Measurements from ENCODE around the gene KRT77. TPM values are rescaled to one million over a fixed set of nuclear protein-coding genes. Genes with fewer than 3 reads are reported as not detected.

The KRT77 gene
- total and polyA plus RNA-seq, 2 experiments from 2014 or later, result not detected

DNA sequence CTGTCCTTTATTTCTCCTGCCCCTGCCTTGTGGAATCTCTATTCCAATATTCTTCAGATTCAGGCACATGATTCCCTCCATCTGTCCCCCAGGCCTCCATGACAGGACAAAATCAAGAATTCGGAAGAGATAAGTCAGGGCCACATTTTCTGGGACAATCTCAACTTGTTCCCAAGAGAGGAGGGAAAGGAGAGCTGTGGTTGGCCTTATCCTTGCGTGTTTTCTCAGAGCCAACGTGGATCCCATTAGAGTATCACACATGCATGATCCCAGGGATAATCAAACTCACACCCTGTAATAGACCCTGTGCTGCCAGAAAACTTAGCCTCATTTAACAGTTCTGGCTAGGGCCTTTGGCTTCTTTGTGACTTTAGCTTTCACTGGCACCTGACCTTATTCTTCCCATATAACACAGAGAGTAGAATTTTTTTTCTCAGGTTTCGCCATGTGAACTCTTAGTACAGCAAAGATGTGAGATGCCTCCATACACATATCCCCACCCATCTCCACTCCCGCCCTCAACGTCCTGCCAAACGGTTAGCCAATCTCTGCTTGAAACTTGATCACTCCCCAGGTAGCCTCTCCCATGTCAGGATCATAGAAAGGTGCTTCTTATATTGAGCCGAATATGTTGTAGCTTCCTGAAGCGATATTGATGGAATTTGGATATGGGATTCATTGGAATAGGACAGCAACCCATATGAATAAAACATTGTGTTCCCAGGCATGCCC, 16.4 kb downstream of the KRT77 start:
- H3K4me1 ChIP-seq (ENCODE audit: insufficient read depth), result no peaks in the 10 kb centered on the region
- H3K27ac ChIP-seq, result no peak overlapping the region
- H3K9me2 ChIP-seq (ENCODE audit: insufficient read depth), result no peaks in the 10 kb centered on the region
- H3K79me2 ChIP-seq (ENCODE audit: insufficient read depth), result no peaks in the 10 kb centered on the region
- no peak overlapping the region for H3K4me3 ChIP-seq
- WGBS, 2 experiments (ENCODE audit: low coverage in 1 of 2, low lambda C conversion rate in 2 of 2, missing lambda C conversion rate in 2 of 2), result 43 to 45% methylated on average over 9 of the region's 9 CpGs
- H3K27me3 ChIP-seq (replicated peaks; ENCODE audit: insufficient read depth), result peaks cover 78% of the 10 kb centered on the region
- no peak for TF ChIP-seq EZH2 (IDR thresholded peaks at IDR 0.05; ENCODE audit: insufficient read depth, poor library complexity, severe bottlenecking)
- TF ChIP-seq EZH2phosphoT487 (IDR thresholded peaks at IDR 0.05; ENCODE audit: insufficient read depth, low read depth), result no peak
- in situ Hi-C loops (cut with MboI), result no loop called here
- H2AFZ ChIP-seq, result no peak overlapping the region
- DNase-seq, result no peak
- no peaks in the 10 kb centered on the region for H3K9me3 ChIP-seq (ENCODE audit: low read depth)
- no peak overlapping the region for H3K4me2 ChIP-seq (ENCODE audit: unreplicated experiment)
- H3F3A ChIP-seq (ENCODE audit: insufficient read depth), result no peaks in the 10 kb centered on the region
- H3K9ac ChIP-seq, result no peak overlapping the region
- H4K20me1 ChIP-seq (ENCODE audit: insufficient read depth), result no peaks in the 10 kb centered on the region
- H3K36me3 ChIP-seq (ENCODE audit: low read depth), result no peaks in the 10 kb centered on the region

DNA sequence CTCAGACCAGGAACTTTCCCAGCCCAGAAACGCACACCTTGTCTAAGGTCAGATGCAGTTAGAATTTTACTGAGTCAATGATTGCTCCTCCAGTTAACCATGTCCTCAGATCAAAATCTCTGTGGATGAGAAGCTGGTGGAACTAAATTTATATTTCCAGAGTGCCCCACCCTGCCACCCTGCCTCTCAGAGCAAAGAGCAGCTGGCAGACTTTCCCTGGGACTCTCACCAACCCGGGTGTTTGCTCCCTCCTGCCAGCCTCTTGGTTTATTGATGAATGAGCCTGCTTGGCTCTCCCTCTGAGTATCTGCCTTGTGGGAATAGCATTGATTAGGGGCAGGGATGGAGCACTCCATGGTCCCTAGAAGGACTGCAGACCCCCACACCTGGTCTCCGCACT, 17.3 kb downstream of the KRT77 start:
- no peaks in the 10 kb centered on the region for H4K20me1 ChIP-seq (ENCODE audit: insufficient read depth)
- no peak overlapping the region for H3K4me3 ChIP-seq
- H3K9me2 ChIP-seq (ENCODE audit: insufficient read depth), result no peaks in the 10 kb centered on the region
- TF ChIP-seq EZH2 (IDR thresholded peaks at IDR 0.05; ENCODE audit: insufficient read depth, poor library complexity, severe bottlenecking) (no peak), EZH2phosphoT487 (IDR thresholded peaks at IDR 0.05; ENCODE audit: insufficient read depth, low read depth) (no peak)
- no peak for DNase-seq
- no peak overlapping the region for H3K27ac ChIP-seq
- H3K79me2 ChIP-seq (ENCODE audit: insufficient read depth), result no peaks in the 10 kb centered on the region
- in situ Hi-C loops (cut with MboI), result no loop called here
- H3K4me1 ChIP-seq (ENCODE audit: insufficient read depth), result no peaks in the 10 kb centered on the region
- 35 to 42% methylated on average over 3 of the region's 3 CpGs for WGBS, 2 experiments (ENCODE audit: low coverage in 1 of 2, low lambda C conversion rate in 2 of 2, missing lambda C conversion rate in 2 of 2)
- no peak overlapping the region for H3K9ac ChIP-seq
- peaks cover 79% of the 10 kb centered on the region for H3K27me3 ChIP-seq (replicated peaks; ENCODE audit: insufficient read depth)
- no peak overlapping the region for H2AFZ ChIP-seq
- H3F3A ChIP-seq (ENCODE audit: insufficient read depth), result no peaks in the 10 kb centered on the region
- H3K4me2 ChIP-seq (ENCODE audit: unreplicated experiment), result no peak overlapping the region
- H3K36me3 ChIP-seq (ENCODE audit: low read depth), result no peaks in the 10 kb centered on the region
- H3K9me3 ChIP-seq (ENCODE audit: low read depth), result no peaks in the 10 kb centered on the region

DNA sequence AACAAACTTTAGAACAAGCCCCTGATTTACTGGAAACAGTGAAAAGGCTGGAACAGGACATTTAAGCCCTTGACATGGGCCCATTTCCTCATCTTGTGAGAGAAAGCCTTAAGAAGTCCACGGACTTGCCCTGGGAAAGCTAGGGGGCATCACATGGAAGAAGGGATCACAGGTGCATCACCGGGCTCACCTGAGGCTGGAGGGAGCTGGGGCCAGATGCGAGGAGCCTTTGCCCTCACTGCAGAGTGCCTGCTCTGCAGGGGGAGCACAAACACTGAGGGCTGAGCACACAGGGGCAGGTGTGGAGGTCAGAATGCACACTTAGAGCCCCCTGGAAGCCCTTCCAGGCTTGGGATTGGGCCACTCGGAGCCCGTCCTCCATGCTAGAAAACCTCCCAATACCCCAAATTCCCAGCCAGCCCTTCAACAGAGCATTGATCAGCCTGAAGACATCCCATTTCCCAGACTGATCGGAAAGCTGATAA, 17.9 kb downstream of the KRT77 start:
- no peak for DNase-seq
- peaks cover 80% of the 10 kb centered on the region for H3K27me3 ChIP-seq (replicated peaks; ENCODE audit: insufficient read depth)
- no peak overlapping the region for H3K4me2 ChIP-seq (ENCODE audit: unreplicated experiment)
- no peak overlapping the region for H2AFZ ChIP-seq
- H3K9ac ChIP-seq, result no peak overlapping the region
- H3K27ac ChIP-seq, result no peak overlapping the region
- no peak for TF ChIP-seq EZH2 (IDR thresholded peaks at IDR 0.05; ENCODE audit: insufficient read depth, poor library complexity, severe bottlenecking)
- no peak for TF ChIP-seq EZH2phosphoT487 (IDR thresholded peaks at IDR 0.05; ENCODE audit: insufficient read depth, low read depth)
- no peaks in the 10 kb centered on the region for H4K20me1 ChIP-seq (ENCODE audit: insufficient read depth)
- no peaks in the 10 kb centered on the region for H3F3A ChIP-seq (ENCODE audit: insufficient read depth)
- H3K36me3 ChIP-seq (ENCODE audit: low read depth), result no peaks in the 10 kb centered on the region
- H3K9me2 ChIP-seq (ENCODE audit: insufficient read depth), result no peaks in the 10 kb centered on the region
- WGBS, 2 experiments (ENCODE audit: low coverage in 1 of 2, low lambda C conversion rate in 2 of 2, missing lambda C conversion rate in 2 of 2), result 46 to 55% methylated on average over 6 of the region's 6 CpGs
- in situ Hi-C loops (cut with MboI), result no loop called here
- no peak overlapping the region for H3K4me3 ChIP-seq
- H3K4me1 ChIP-seq (ENCODE audit: insufficient read depth), result no peaks in the 10 kb centered on the region
- no peaks in the 10 kb centered on the region for H3K79me2 ChIP-seq (ENCODE audit: insufficient read depth)
- no peaks in the 10 kb centered on the region for H3K9me3 ChIP-seq (ENCODE audit: low read depth)

- Histone ChIP-seq H3K9ac (no peak overlapping the region), H3K27me3 (replicated peaks; ENCODE audit: insufficient read depth) (peaks cover 74% of the 10 kb centered on the region), H4K20me1 (ENCODE audit: insufficient read depth) (no peaks in the 10 kb centered on the region), H3K27ac (no peak overlapping the region), H3F3A (ENCODE audit: insufficient read depth) (no peaks in the 10 kb centered on the region), H3K9me3 (ENCODE audit: low read depth) (no peaks in the 10 kb centered on the region), H3K4me2 (ENCODE audit: unreplicated experiment) (no peak overlapping the region), H3K79me2 (ENCODE audit: insufficient read depth) (no peaks in the 10 kb centered on the region), H2AFZ (no peak overlapping the region), H3K9me2 (ENCODE audit: insufficient read depth) (no peaks in the 10 kb centered on the region), H3K36me3 (ENCODE audit: low read depth) (no peaks in the 10 kb centered on the region), H3K4me3 (no peak overlapping the region), H3K4me1 (ENCODE audit: insufficient read depth) (no peaks in the 10 kb centered on the region)
- in situ Hi-C loops (cut with MboI), result no loop called here
- 70 to 72% methylated on average over 2 of the region's 2 CpGs for WGBS, 2 experiments (ENCODE audit: low coverage in 1 of 2, low lambda C conversion rate in 2 of 2, missing lambda C conversion rate in 2 of 2)
- no peak for DNase-seq
- TF ChIP-seq EZH2 (IDR thresholded peaks at IDR 0.05; ENCODE audit: insufficient read depth, poor library complexity, severe bottlenecking) (no peak), EZH2phosphoT487 (IDR thresholded peaks at IDR 0.05; ENCODE audit: insufficient read depth, low read depth) (no peak)
Observed at GRCh38 chr12:52684431-52684830, 18.9 kb downstream of the KRT77 start.
